Measurements from ENCODE around the gene SLC45A3. TPM values are rescaled to one million over a fixed set of nuclear protein-coding genes. Genes with fewer than 3 reads are reported as not detected.

The SLC45A3 gene
- total RNA-seq, 2 donors from 2014 or later: 17.9 to 29.6 TPM

DNA sequence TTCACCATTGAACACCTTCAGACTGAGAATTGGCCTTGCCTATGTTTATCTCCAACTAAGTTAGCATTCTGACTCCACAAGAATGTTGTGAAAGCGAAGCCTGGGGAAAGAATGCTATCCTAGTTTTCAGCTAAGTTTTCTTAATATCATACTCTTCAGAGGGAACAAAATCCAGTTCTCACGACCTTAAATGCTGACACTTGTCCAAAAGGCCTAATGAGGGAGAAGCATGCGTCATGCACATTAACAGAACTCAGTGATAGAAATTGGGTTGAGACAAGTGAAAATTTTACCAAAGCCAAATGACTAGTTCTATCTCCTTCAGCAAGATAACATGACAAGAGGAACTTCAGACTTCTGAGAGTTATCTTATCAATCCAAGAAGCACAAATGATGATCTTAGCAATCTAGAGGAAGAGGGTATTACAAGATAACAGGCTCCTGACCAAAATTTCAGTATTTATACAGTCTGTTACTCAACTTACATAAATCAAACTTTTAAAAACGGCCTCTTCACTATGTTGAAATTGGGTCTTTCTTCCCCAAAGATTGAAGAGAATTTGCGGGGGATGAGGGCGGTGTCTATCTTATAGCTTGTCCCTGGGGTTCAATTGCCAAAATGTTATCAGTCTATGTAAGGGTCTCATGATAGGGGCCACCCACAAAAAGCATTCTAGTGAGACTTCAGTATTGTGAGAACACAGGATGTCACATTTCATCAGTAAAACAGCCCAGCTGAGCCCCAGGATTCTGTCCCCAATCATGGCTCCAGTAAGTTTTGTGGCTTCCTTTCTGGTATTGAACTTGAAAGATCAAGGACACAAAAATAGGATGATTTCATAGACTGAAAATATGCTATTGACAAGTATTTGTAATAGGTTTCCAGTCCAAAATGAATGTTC lies 26.5 kb upstream of the SLC45A3 start:
- Histone ChIP-seq H3K4me1 (peaks cover 3% of the 10 kb centered on the region), H3K36me3 (no peaks in the 10 kb centered on the region), H3K27me3 (no peaks in the 10 kb centered on the region), H3K27ac (no peak overlapping the region), H3K4me3 (no peak overlapping the region), H3K9me3 (no peaks in the 10 kb centered on the region), H3K9ac (ENCODE audit: low read depth in 2 of 2, low read length in 2 of 2) (no peak overlapping the region)
- no peak for DNase-seq
- TF ChIP-seq, protein P1, sequence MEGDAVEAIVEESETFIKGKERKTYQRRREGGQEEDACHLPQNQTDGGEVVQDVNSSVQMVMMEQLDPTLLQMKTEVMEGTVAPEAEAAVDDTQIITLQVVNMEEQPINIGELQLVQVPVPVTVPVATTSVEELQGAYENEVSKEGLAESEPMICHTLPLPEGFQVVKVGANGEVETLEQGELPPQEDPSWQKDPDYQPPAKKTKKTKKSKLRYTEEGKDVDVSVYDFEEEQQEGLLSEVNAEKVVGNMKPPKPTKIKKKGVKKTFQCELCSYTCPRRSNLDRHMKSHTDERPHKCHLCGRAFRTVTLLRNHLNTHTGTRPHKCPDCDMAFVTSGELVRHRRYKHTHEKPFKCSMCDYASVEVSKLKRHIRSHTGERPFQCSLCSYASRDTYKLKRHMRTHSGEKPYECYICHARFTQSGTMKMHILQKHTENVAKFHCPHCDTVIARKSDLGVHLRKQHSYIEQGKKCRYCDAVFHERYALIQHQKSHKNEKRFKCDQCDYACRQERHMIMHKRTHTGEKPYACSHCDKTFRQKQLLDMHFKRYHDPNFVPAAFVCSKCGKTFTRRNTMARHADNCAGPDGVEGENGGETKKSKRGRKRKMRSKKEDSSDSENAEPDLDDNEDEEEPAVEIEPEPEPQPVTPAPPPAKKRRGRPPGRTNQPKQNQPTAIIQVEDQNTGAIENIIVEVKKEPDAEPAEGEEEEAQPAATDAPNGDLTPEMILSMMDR (IDR thresholded peaks at IDR 0.05): no peak
- intact Hi-C loops (cut with DNase I): no loop called here

DNA sequence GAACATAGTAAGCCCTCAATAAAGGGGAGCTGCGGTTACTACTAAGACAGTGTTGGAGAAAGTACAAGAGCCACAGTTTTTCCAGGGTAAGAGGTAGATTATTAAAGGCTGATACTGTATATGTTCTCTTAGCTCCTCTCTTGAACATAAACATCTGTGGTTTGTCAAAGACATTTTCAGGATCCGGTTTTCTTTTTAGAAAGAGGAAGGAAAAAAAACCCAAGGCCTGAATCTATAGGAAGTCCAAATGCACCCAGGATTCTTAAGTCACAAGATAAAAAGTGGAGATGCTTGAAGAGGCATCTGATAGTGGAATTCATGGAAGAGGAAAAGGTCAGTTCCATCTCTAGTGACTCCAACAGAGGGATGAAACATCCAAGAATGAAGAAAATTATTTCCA lies 24.6 kb upstream of the SLC45A3 start:
- intact Hi-C loops (cut with DNase I): no loop called here
- Histone ChIP-seq H3K36me3 (no peaks in the 10 kb centered on the region), H3K9ac (ENCODE audit: low read depth in 2 of 2, low read length in 2 of 2) (no peak overlapping the region), H3K9me3 (no peaks in the 10 kb centered on the region), H3K4me1 (no peaks in the 10 kb centered on the region), H3K4me3 (no peak overlapping the region), H3K27ac (no peak overlapping the region), H3K27me3 (no peaks in the 10 kb centered on the region)
- TF ChIP-seq, protein P1 (IDR thresholded peaks at IDR 0.05): no peak
- no peak for DNase-seq

DNA sequence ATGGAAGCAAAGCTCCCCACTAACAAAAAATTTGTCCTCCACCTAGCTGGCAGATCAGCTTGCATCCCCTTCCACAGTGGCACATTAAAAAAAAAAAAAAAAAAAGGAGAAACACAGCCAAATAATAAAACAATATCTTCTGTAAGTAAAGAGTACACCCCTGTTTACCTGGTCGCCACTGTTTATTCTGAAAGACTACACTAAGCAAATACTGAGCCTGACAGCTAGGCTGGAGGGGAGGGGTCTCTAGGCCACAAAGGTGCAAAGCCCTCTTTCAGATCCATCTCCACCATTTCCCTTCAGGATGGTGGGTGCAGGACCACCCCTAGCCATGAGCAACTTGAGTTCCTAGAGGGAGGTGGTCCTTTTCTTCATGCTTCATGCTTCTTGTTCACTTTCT lies 22.8 kb upstream of the SLC45A3 start:
- intact Hi-C loops (cut with DNase I): no loop called here
- H3K27ac ChIP-seq: no peak overlapping the region

DNA sequence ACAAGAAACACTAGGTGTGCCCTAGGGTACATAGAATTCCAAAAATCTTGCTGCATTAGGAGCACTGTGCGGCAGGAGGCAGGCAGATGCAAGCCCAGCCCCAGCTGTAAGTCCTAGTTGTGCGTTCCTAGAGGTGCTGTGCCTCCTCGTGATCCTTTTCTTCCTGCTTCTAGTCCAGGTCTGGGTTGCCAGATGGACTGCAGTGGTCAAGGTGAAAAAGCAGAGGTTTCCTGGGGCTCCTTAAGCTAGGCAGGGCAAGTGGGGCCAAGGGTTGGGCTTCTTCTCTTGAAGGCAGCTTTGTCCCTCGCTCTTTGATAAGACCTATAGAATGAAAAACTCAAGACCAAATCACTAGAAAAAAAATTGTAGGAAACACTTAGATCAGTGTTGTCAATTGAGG lies 21.6 kb upstream of the SLC45A3 start:
- Histone ChIP-seq H3K27me3 (no peaks in the 10 kb centered on the region), H3K9ac (ENCODE audit: low read depth in 2 of 2, low read length in 2 of 2) (no peak overlapping the region), H3K4me1 (no peaks in the 10 kb centered on the region), H3K36me3 (no peaks in the 10 kb centered on the region), H3K9me3 (no peaks in the 10 kb centered on the region), H3K27ac (no peak overlapping the region), H3K4me3 (no peak overlapping the region)
- no peak for DNase-seq
- intact Hi-C loops (cut with DNase I): no loop called here
- TF ChIP-seq, protein P1 (IDR thresholded peaks at IDR 0.05): no peak

More for the DNA sequence above, 22.8 kb upstream of the SLC45A3 start:
- TF ChIP-seq, protein P1 (IDR thresholded peaks at IDR 0.05): no peak
- Histone ChIP-seq H3K27me3 (no peaks in the 10 kb centered on the region), H3K36me3 (no peaks in the 10 kb centered on the region), H3K9me3 (no peaks in the 10 kb centered on the region), H3K4me3 (no peak overlapping the region), H3K9ac (ENCODE audit: low read depth in 2 of 2, low read length in 2 of 2) (no peak overlapping the region), H3K4me1 (no peaks in the 10 kb centered on the region)
- DNase-seq: no peak

DNA sequence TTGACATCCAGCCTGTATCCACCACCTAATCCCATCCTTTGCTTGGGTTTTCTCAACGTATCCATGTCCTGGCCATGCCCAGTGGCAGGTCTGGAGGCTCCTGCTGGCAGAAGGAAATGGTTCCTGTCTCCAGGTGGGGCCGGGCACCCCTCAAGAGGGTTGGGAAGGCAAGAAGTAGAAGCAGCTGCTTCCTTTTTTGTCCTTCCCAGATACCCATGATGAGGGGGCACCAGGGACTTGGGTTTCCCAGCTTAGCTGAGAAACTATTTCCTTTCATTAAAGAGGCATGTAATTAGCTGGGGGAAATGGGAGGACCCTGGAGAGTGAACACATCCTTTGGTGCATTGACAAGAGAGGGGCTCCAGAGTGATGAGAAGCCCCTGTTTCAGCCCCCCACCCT lies 21.1 kb upstream of the SLC45A3 start:
- no peak overlapping the region for H3K27ac ChIP-seq
- no peak overlapping the region for H3K9ac ChIP-seq (ENCODE audit: low read depth in 2 of 2, low read length in 2 of 2)
- no peak overlapping the region for H3K4me3 ChIP-seq
- no peaks in the 10 kb centered on the region for H3K36me3 ChIP-seq
- DNase-seq: no peak
- H3K27me3 ChIP-seq: no peaks in the 10 kb centered on the region
- H3K9me3 ChIP-seq: no peaks in the 10 kb centered on the region
- intact Hi-C loops (cut with DNase I): no loop called here
- TF ChIP-seq, protein P1 (IDR thresholded peaks at IDR 0.05): no peak
- no peaks in the 10 kb centered on the region for H3K4me1 ChIP-seq
